ENCODE results near the gene PRPF40B.

Gene PRPF40B

GRCh38 chr12:49623142-49623904 lies at the start of gene PRPF40B:
Gene PRPF40B (plus strand): TSS chr12:49623561. CDS start chr12:49623591, 30 bp downstream.
- DNase-seq (ENCODE audit: extremely low spot score) = peak; percentile 96
- POLR2A ChIA-PET = interaction anchor here (0.7 kb wide), 1 partner anchor 269 kb away, joined by 3 read pairs; no protein-coding TSS in a partner anchor
- TF ChIP-seq, protein P1, sequence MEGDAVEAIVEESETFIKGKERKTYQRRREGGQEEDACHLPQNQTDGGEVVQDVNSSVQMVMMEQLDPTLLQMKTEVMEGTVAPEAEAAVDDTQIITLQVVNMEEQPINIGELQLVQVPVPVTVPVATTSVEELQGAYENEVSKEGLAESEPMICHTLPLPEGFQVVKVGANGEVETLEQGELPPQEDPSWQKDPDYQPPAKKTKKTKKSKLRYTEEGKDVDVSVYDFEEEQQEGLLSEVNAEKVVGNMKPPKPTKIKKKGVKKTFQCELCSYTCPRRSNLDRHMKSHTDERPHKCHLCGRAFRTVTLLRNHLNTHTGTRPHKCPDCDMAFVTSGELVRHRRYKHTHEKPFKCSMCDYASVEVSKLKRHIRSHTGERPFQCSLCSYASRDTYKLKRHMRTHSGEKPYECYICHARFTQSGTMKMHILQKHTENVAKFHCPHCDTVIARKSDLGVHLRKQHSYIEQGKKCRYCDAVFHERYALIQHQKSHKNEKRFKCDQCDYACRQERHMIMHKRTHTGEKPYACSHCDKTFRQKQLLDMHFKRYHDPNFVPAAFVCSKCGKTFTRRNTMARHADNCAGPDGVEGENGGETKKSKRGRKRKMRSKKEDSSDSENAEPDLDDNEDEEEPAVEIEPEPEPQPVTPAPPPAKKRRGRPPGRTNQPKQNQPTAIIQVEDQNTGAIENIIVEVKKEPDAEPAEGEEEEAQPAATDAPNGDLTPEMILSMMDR (IDR thresholded peaks at IDR 0.05; ENCODE audit: control extremely low read depth, extremely low read depth, low read depth, missing control alignments) = peak; percentile 70
- CTCF ChIA-PET = interaction anchor here (0.6 to 10.8 kb wide), 27 partner anchors 8 to 359 kb away, joined by 3 to 163 read pairs (median 4); partner anchors contain the start of genes FAM186B, FMNL3 and TMBIM6

DNA sequence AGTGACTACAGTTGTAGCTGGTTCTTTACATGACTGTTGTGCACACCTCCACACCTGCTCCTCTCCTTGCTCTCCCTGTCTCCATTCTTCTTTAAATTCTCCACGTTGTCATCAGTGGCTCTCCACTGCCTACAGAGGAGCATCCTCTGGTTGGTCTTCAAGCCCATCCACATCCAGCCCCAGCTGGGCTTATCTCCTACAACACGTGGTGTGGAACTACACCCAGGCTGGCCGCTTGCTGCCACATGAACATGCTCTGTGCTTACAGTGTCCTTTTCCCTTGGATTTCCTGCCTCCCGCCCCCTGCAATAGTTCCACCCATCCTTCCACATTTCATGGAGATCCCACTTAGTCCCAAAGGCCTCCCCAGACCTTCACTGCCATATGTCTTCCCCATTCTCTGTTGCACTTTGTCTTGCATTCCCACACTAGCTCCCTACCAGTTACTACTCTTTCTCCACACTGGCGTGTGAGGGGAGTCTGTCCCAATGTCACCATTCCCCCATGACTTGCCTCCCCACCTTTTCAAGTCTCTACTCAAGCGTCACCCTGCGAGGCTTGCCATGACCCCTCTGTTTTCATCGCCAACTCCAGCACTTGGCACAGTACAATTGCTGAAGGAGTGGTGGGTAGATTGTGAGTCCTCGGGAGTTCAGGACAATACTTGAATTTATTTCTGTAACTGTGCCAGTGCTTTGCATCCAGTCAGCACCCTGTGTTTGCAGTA lies 45.6 kb upstream of the PRPF40B start:
- ChIA-PET POLR2A (no interaction called here), CTCF (interaction anchor here (1.3 to 8.4 kb wide), 6 partner anchors 24 to 234 kb away, joined by 3 to 113 read pairs (median 34); partner anchors contain the start of genes DNAJC22 and FAM186B)
- DNase-seq (ENCODE audit: extremely low spot score) = no peak
- TF ChIP-seq, protein P1 (IDR thresholded peaks at IDR 0.05; ENCODE audit: control extremely low read depth, extremely low read depth, low read depth, missing control alignments) = no peak

GRCh38 chr12:49578471-49579112 lies 44.8 kb upstream of the PRPF40B start:
- DNase-seq (ENCODE audit: extremely low spot score) = no peak
- TF ChIP-seq, protein P1 (IDR thresholded peaks at IDR 0.05; ENCODE audit: control extremely low read depth, extremely low read depth, low read depth, missing control alignments) = no peak
- POLR2A ChIA-PET = no interaction called here
- CTCF ChIA-PET = interaction anchor here (2.9 to 8.4 kb wide), 10 partner anchors 8 to 232 kb away, joined by 10 to 113 read pairs (median 34); partner anchors contain the start of genes DNAJC22 and FAM186B

DNA sequence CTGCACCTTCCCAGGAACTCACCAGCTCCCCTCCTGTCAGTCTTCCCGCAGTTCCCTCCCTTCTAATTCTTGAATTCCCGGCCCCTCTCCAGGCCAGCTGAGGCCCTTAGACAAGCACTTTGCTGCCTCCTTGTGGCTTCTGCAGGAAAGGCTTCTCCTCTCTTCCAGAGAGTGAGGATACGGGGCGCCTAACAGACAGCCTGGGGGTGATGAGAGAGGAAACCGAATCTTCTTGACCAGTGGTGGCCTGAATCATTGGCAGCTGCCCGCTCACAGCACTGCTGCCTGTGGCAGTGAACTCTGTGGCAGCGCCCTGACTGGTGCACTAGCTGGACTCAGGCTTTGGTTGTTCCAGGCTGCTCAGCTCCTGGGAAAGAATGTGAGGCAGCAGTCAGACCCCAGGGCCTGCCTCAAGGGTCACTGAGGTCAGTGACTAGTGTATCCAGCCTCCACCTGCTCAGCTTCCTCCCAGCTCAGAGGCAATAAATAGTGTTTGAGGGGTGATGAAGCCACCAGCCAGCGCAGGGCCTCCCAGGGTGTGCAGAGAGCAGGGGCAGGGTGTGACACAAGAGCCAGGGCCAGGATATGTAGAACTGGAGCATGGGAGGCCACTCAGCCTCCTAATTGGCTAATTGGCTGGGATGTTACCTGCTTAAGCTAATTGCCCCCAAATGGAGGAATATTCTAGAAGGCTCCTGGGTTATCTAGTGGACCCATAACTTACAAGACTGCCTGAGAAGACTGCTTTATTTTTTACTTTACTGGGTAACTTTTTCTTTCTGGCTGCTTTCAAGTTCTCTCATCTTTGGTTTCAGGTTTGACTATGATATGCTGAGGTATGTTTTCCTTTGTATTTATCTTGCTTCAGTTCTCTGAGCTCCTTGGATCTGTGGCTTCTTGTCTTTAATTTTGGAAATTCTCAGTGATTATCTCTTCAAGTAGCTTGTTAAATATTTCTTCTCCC lies 42.5 kb upstream of the PRPF40B start:
- ChIA-PET CTCF (interaction anchor here (0.6 to 8.4 kb wide), 58 partner anchors 9 to 312 kb away, joined by 3 to 113 read pairs (median 4); partner anchors contain the start of genes DNAJC22, FAM186B, KCNH3 and PRPF40B), POLR2A (interaction anchor here (0.6 to 1.8 kb wide), 4 partner anchors 8 to 41 kb away, joined by 3 to 4 read pairs (median 3); no protein-coding TSS in a partner anchor)
- TF ChIP-seq, protein P1 (IDR thresholded peaks at IDR 0.05; ENCODE audit: control extremely low read depth, extremely low read depth, low read depth, missing control alignments) = peak; percentile 91
- DNase-seq (ENCODE audit: extremely low spot score) = peak; percentile 79

- ChIA-PET CTCF (interaction anchor here (1.3 to 8.4 kb wide), 17 partner anchors 11 to 293 kb away, joined by 3 to 113 read pairs (median 14); partner anchors contain the start of genes DNAJC22, FAM186B, PRPF40B and TMBIM6), POLR2A (interaction anchor here (0.9 kb wide), 1 partner anchor 215 kb away, joined by 5 read pairs; the partner anchor contains the start of gene SPATS2)
- TF ChIP-seq, protein P1 (IDR thresholded peaks at IDR 0.05; ENCODE audit: control extremely low read depth, extremely low read depth, low read depth, missing control alignments) = no peak
- DNase-seq (ENCODE audit: extremely low spot score) = peak; percentile 40
Observed at GRCh38 chr12:49582201-49582600, 41.2 kb upstream of the PRPF40B start.

Measured in GM10248 (cell line).